IMR-90 (cell line): Measurements from ENCODE around the gene LCE1E.

Experiments used
- BHLHE40 ChIP-seq: fragments of 150-350 bp; IDR thresholded peaks from 2 replicates; pipeline ENCODE4 v1.6.1; 2016; ENCODE audit warnings: mild to moderate bottlenecking, low read depth, low read length
- MAFK ChIP-seq: IDR thresholded peaks from 2 replicates; pipeline ENCODE4 v1.6.1; 2012; ENCODE audit warnings: low read depth, low read length, improper control_type of control experiment
- MXI1 ChIP-seq: IDR thresholded peaks from 2 replicates; pipeline ENCODE4 v1.6.1; 2012; ENCODE audit warnings: low read depth, mild to moderate bottlenecking, low read length, moderate library complexity, borderline replicate concordance
- POLR2A ChIP-seq: IDR thresholded peaks from 2 replicates; pipeline ENCODE4 v1.6.1; 2012; ENCODE audit warnings: mild to moderate bottlenecking, low read depth, low read length
- RAD21 ChIP-seq: IDR thresholded peaks from 2 replicates; pipeline ENCODE4 v1.6.1; 2012; ENCODE audit warnings: low read length, improper control_type of control experiment
- RFX5 ChIP-seq: IDR thresholded peaks from 2 replicates; pipeline ENCODE4 v1.8.0; 2012; ENCODE audit warnings: low read depth, mild to moderate bottlenecking, low read length, moderate library complexity
- TF ChIP-seq, protein P1 (sequence below): conservative IDR thresholded peaks from 2 replicates; pipeline ENCODE4 v1.5.1; 2012; ENCODE audit warnings: mild to moderate bottlenecking, low read depth, low read length, improper control_type of control experiment

DNA sequence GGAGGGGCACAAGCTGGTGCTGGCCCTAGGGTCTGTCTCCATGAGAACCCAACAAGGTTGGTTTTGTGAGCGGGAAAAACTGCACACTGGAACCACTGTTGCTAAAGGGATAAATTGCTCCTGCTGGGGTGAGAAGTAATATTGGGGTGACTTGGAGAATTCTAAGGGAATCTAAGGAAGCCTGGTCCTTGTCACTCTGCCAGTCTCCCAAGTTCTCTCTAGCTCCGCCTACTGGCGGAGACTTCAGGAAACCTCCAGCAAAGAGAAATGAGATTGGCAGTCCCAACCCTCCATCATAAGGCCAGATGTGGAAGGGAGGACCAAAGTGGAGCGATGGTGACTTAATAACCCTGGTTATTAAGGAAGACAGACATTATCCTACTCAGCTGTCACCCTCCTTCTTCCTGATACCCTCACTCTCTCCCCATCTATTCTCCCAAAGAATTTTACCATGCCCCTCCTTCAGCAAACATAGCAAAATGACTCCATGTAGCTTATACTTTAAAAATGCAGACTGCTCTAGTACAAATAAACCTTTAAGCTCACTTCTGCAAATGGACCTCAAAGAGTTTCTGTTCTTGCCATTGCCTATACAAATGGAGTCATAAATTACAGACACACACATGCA lies 8.4 kb upstream of the LCE1E start:
- TF ChIP-seq, protein P1, sequence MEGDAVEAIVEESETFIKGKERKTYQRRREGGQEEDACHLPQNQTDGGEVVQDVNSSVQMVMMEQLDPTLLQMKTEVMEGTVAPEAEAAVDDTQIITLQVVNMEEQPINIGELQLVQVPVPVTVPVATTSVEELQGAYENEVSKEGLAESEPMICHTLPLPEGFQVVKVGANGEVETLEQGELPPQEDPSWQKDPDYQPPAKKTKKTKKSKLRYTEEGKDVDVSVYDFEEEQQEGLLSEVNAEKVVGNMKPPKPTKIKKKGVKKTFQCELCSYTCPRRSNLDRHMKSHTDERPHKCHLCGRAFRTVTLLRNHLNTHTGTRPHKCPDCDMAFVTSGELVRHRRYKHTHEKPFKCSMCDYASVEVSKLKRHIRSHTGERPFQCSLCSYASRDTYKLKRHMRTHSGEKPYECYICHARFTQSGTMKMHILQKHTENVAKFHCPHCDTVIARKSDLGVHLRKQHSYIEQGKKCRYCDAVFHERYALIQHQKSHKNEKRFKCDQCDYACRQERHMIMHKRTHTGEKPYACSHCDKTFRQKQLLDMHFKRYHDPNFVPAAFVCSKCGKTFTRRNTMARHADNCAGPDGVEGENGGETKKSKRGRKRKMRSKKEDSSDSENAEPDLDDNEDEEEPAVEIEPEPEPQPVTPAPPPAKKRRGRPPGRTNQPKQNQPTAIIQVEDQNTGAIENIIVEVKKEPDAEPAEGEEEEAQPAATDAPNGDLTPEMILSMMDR: peak; percentile 32; the same call in 1 of the 2 replicates
- TF ChIP-seq RFX5: no peak
- TF ChIP-seq MAFK: no peak
- TF ChIP-seq BHLHE40: no peak
- no peak for TF ChIP-seq RAD21
- TF ChIP-seq POLR2A: no peak
- TF ChIP-seq MXI1: no peak
